Stimulated activated CD4-positive, alpha-beta T cell treated with anti-CD3 and anti-CD28 coated beads, Interleukin-12 subunit alpha, Interleukin-12 subunit beta, amount 100 ng/mL, for 48 hours (primary cell): ENCODE measurements around the gene SELENOW.
A peak's percentile ranks its signal among the peaks of the same experiment; 100 is the strongest.
"Not testable (repeated sequence)": the region's sequence is repeated elsewhere in the genome, so short reads cannot be mapped to it uniquely, and the experiment has no call there.

Source experiments
- DNase-seq, 3 donors: peaks; one replicate each; pipeline ENCODE4 v3.0.0-alpha.2; 2020; ENCODE audit warnings: low read depth in 2 of 3, low spot score in 1 of 3

Gene SELENOW

DNA sequence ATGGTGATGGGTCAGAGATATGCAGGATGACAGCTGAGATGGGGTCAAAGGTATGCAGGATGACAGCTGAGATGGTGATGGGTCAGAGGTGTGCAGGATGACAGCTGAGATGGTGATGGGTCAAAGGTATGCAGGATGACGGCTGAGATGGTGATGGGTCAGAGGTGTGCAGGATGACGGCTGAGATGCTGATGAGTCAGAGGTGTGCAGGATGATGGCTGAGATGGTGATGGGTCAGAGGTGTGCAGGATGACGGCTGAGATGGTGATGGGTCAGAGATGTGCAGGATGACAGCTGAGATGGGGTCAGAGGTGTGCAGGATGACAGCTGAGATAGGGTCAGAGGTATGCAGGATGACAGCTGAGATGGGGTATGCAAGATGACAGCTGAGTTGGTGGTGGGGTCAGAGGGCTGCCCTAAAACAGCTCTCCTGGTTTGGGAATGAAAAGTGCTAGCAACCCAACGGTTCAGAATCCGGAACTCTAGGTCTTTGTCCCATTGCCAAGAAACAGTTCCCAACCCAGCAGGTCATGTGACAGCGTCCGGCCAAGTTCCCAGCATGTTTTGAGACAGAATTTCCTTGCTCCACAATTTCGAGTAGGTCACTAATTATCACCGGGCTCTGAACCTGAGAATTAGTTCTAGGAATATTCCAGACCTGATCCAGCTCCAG, 3.2 kb downstream of the SELENOW start:
- DNase-seq, result no peak

DNA sequence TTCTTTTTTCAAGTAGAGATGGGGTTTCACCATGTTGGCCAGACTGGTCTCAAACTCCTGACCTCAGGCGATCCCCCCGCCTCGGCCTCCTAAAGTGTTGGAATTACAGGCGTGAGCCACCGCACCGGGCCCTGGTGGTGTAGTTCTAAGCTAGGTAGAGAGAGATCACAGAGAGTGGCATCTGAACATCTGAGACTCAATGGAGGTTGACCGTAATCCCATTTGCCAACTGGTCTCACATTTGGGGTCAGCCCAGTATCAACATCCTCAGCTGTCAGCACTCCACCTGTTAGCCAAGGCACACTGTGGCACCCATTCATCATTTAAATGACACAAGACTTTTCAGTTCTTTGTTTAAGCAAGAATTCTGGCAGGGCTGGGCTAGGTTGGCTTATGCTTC, 8.1 kb downstream of the SELENOW start:
- no peak for DNase-seq

DNA sequence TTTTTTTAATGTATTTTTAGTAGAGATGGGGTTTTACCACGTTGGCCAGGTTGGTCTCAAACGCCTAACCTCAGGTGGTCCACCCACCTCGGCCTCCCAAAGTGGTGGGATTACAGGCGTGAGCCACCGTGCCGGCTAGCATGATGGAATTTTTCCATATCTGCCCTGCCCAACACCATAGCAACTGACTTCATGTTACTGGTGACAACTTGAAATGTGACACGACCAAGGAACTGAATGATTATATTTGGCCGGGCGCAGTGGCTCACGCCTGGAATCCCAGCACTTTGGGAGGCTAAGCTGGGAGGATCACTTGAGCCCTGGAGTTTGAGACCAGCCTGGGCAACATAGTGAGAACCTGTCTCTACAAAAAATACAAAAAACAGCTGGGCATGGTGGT, 8.8 kb downstream of the SELENOW start:
- DNase-seq, result not testable (repeated sequence)

DNA sequence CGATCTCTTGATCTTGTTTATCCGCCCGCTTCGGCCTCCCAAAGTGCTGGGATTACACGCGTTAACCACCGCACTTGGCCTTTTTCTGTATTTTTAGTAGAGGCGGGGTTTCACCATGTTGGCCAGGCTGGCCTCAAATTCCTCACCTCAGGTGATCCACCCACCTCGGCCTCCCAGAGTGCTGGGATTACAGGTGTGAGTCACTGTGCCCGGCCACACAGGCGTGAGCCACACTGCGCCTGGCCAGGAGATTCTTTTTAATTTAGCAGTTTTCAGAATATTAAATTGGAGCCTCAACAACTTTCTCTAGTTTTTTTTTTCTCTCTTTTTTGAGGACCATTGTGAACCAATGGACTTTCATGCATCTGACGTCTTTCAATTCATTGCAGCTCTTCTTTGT, 11.3 kb downstream of the SELENOW start:
- DNase-seq, result not testable (repeated sequence)

DNA sequence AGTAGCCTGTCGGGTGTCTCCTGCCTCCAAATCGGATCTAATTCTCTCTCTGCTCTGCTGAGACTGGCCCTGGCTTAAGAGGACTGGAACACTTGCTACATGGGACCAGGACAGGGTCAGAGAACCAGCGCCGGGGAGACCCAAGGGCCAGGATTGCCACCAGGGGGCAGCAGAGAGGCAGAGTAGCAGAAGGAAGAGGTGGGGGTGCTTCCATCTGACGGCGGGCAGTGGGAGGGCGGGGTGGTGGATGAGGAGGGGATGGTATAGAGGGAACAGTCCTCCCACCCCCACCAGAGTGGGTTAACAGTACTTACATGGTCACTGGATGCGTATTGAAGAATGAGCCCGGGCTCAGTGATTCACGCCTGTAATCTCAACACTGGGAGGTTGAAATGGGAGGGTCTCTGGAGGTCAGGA, 11.9 kb downstream of the SELENOW start:
- peak; percentile 76 to 92 (median 86) for DNase-seq

DNA sequence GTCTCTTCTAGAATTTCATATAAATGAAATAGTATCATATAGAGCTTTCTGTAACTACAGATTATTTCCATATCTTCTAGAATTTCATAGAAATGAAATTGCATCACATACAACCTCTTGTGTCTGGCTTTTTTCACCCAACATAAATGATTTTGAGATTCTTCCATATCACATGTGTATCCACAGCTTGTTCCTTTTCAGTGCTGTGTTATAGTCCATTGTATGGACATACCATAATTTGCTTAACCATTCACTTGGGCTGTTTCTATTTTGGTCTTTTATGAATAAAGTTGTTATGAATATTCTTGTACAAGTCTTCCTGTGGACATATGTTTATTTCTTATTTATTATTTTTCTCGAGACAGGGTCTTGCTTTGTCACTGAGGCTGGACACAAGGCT, 14.1 kb downstream of the SELENOW start:
- no peak for DNase-seq

DNA sequence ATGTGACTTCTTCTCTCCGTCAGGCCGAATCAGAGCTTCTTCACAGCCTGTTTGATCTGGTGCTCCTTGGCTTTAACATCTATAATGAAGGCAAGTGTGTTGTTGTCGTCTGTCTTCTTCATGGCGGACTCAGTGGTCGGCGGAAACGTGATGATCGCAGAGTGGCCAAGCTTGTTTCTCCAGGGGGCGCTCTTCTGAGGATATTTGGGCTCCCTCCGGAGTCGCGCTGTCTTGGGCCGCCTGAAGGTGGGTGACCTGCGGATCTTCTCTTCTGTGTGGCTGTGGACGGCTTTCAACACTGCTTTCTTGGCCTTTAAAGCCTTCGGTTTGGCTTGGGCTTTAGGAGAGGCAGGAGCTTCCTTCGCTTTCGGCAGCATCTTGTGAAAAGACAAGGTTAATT, 16.0 kb downstream of the SELENOW start:
- no peak for DNase-seq

DNA sequence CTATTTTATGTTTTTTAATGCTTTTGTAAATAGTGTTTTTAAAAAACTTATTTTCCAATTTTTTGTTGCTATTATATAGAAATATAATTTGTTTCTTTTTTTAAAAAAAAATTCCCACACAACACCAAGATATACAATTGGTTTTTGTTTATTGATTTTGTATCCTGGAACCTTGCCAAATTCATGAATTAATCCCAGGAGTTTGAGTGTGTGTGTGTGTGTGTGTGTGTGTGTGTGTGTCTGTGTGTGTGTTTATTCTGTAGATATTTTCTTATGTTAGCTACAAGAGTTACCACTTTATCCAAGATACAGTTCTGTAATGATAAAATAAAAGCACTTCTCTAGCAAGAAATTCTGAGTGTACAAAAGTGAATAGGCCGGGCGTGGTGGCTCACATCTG, 18.3 kb downstream of the SELENOW start:
- no peak for DNase-seq

DNA sequence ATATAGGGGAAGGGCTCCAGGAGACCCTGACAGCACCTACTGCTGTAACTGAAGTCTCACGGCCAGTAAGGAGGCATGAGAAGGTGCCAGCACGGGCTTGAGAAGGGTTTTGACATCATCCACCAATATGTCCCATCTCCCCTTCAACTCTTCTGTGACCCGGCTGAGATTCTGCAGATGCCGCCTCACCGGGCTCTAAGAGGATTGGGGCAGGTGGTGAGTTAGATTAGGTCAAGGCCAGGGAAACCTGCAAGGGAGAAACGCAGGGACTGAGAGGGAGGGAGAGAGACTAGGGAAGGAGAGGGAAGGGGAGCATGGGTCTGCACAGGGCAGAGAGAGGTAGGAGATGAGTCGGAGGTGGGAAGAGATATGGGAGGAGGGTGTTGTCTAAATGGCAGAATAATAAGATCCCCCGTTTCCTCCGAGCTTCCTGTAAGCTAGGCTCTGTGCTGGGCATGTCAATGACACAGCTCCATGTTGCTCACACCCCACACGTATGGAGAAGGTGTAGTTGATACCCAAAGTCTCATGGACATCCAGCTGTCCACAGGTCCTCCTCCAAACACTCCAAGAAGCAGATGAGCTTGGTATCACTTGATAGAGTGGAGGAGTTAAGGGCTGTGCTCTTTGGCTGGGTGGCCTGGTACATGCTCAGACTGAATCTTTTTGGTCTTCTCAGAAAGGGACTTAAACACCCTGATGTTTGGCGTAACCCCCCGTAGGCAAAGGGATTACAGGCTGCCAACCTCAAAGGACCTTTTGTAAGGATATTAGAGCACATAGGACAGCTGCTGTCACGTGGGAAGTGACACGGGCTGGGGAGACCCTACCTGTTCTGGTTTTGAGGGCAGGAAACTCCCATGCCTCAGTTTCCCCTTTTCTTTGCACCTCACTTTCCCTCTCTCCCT, 19.7 kb downstream of the SELENOW start:
- DNase-seq, result no peak

DNA sequence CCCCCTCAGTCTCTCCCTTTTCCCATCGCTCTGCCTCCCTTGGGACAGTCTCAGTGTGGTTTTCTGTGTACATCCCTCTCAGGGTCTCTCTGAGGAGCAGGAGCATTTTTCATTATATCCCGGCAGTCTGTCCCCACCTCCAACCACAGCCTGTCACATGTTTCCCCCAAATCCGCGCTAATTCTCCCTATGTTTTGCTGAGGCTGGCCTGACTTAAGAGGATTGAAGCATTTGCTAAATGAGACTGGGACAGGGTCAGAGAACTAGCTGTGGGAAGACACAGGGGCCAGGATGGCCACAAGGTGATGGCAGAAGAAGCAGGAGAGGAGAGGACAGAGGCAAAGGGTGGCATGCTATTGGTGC, 20.4 kb downstream of the SELENOW start:
- DNase-seq, result no peak

DNA sequence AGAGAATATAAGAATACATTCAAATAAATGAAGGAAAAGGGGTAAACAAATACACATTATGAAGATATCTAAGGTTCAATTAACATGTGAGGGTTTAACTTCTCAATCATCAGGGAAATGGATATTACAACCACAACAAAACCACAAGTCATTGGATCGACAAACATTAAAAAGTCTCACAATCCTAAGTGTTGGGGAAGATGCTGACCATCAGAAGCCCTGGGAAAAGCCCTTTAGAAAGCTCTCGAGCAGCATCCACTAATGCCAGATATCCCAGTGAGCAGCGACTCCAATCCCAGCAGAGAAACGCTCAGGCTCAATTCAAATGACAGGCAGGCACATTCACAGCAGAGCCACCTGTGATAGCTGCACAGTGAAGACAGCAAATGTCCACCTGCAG, 22.8 kb downstream of the SELENOW start:
- no peak for DNase-seq

DNA sequence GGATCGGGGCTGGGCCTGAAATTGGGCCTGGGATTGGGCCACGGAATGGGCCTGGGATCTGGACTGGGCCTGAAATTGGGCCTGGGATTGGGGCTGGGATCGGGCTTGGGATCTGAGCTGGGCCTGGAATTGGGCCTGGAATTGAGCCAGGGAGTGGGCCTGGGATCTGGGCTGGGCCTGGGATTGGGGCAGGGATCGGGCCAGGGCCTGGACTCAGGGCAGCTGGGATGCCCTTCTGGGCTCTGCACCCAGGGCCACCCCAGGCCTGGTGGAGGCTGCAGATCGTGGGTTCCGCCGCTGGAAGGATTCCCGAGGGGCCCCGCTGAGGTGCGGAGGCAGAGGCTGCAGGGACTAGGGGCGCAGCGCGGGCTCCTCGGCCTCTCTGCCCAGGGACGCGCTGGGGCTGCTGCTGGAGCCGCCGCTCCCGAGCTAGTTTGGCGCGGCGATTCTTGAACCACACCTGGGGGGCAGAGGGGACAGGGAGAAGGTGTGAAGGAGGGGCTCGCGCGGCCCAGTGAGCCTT, 24.1 kb downstream of the SELENOW start:
- DNase-seq, result no peak

DNA sequence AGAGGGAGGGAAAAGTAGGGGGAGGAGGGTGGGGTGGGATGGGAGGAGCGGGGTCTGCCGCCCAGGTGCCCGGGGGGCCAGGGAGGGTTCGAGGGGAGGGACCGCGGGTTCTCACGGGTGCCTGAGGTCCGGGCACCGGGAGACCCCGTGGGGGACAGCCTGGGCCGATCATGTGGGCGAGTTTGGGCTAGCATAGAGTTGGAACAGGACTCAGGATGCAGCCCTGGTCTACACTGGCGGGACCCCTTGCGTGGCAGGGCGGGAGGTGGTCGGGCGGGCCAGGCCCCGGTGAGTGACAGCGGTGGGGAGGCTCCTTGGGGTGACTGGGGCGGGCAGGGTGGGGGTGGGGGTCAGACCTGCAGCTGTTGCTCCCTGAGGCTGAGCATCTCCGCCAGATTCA, 24.6 kb downstream of the SELENOW start:
- not testable (repeated sequence) for DNase-seq

DNA sequence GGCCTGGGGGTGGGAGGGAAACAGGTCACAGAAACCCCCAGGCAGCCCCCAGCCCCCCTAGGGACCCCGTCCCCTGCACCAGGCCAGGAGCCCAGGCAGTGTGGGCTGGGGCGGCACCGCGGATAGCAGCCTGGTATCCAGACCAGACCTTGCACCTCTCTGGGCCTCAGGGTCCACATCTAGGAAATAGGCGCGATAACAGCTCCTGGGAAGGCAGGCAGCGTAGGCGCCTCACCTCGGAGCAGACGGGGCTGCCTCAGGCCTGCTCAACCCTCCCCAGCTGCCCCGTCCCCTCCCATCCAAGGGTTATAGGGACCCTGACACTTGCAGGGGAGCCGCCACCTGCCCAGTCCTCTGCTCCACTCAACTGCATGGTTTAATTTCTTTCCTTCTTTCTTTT, 25.2 kb downstream of the SELENOW start:
- not testable (repeated sequence) for DNase-seq

DNA sequence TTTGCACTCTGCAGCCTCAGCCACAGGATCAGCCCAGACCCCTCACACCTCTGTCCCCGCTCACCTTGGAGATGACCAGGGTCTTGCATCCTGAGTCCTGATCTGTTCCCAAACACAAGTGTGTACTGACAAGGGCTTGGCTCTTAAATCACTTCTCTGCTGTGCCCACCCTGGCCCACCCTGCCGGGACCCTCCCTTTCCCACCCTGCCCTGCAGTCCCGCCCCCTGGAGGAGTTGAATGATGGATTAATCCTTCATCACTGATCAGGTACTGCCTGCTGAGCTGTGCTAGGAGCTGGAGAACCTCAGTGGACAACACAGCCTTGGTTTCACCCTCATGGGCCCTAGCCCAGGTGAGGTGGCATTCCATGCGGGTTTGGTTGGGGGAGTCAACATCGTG, 25.9 kb downstream of the SELENOW start, which contains the start of gene TPRX1:
TPRX1 (minus strand) TSS at position 101 of the 400 bp plus-strand sequence; CDS start at position 89, 12 bp downstream.
- not testable (repeated sequence) for DNase-seq

DNA sequence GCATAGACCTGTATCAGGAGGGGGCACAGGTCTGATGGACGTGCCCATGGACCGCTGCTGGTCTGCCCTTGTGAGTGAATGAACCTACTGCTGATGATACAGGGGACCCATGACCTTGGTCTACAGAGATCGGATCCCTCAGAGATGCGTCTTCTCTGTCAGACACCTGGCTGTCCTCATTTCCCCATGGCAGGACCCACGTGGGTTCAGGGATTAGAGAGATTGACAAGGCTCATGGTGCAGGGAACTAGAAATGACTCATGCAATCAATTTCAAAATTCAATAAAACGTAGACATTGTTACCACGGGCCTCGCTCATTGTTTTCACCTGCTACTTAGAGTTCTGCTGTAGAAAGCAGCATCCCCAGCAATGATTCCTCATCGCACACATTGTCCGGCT, 26.8 kb downstream of the SELENOW start:
- DNase-seq, result no peak

DNA sequence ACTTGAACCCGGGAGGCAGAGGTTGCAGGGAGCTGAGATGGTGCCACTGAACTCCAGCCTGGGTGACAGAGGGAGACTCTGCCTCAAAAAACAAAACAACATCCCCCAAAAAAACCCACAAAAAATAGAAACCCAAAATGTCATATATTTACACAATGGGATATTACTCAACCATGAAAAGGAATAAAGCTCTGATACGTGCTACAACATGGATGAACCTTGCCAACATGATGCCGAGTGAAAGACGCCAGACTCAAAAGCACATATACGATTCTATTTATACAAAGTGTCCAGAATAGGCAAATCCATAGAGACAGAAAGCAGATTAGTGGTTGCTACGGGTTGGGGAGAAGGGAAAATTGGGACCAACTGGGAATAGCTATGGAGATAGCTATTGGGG, 27.9 kb downstream of the SELENOW start:
- DNase-seq, result no peak

DNA sequence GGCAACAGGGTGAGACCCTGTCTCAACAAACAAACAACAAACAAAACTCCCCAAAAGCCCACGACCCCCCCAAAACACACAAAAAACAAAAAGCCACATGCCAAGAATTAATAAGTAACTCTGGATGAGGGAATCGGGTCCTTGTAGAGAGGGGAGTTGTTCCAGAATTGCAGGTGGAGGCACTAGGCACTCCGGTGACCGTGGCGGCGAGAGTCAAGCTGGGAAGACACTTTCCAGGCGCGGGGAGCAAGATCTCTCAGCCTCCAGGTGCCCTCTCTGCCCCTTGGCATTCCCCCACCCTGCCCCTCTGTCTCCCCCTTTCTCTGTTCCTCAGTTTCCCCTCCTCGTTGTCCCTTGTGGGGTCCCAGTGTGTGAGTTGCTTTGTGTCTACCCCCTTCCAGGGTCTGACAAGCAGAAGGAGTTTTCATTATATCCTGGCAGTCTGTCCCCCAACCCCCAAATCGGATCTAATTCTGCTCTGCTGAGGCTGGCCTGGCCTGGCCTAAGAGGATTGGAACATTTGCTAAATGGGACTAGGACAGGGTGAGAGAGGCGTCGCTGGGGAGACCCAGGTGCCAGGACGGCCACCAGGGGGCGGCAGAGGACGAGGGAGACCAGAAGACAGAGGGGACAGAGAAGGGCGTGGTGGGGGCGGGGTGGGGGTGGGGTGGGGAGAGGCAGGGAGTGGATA, 34.9 kb downstream of the SELENOW start:
- DNase-seq, result peak; percentile 62 to 84 (median 80)

DNA sequence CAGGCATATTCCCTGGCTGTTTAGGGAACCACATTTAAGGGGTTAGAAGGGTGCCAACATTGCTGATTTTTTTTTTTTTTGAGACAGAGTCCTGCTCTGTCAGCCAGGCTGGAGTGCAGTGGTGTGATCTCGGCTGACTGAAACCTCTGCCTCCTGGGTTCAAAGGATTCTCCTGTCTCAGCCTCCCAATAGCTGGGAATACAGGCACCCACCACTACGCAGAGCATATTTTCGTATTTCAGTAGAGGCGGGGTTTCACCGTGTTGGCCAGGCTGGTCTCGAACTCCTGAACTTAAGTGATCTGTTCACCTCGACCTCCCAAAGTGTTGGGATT, 35.5 kb downstream of the SELENOW start:
- DNase-seq, result no peak

DNA sequence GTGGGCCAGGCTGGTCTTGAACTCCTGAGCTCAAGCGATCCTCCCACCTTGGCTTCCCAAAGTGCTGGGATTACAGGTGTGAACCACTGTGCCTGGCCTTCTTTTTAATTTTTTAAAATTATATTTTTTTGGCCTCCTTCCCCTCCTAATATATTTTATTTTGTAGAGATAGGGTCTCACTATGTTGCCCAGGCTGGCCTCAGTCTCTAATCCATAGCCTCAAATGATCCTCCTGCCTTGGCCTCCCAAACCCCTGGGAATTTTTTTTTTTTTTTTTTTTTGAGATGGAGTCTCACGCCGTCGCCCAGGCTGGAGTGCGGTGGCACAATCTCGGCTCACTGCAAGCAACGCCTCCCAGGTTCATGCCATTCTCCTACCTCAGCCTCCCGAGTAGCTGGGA, 37.8 kb downstream of the SELENOW start:
- not testable (repeated sequence) for DNase-seq

DNA sequence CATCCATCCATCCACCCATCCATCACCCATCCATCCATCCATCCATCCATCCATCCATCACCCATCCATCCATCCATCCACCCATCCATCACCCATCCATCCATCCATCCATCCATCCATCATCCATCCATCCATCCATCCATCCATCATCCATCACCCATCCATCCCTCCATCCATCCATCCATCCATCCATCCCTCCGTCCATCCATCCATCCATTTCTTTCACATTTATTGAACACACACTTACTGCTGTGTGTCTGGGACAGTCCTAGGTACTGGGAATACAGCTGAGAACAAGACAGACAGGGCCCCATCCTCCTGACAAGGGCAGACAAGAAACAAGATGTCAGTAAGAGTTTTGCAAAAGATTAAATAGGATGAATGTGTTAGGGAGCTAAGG, 39.7 kb downstream of the SELENOW start:
- DNase-seq, result not testable (repeated sequence)

DNA sequence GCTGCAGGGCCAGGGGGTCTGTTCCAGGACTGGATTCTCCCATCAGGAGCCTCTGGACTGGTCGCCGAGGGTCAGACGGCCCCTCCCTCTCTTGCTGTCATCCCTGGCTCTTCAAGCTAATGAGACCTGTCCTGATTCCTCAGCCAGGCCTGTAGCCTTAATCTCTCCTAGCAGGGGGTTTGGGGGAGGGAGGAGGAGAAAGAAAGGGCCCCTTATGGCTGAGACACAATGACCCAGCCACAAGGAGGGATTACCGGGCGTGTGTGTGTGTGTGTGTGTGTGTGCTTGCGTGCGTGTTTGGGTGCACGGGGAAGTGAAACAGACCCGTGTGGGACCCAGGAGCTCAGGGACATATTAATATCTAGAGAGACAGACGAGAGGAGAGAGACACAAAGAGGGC, 41.4 kb downstream of the SELENOW start:
- no peak for DNase-seq
